ENCODE measurements around the gene ZMIZ1. TPM values are rescaled to one million over a fixed set of nuclear protein-coding genes. Genes with fewer than 3 reads are reported as not detected.

ZMIZ1 gene
- polyA plus RNA-seq, 1 donor from 2014 or later: 26.8 TPM

GRCh38 chr10:79188154-79188965, 119.6 kb downstream of the ZMIZ1 start:
- no peaks in the 10 kb centered on the region for H3F3A ChIP-seq (ENCODE audit: insufficient read depth, low read length, poor library complexity, severe bottlenecking)
- H3K4me3 ChIP-seq (ENCODE audit: low read length): no peak overlapping the region
- no peaks in the 10 kb centered on the region for H3K9me2 ChIP-seq (ENCODE audit: insufficient read depth, low read length)
- H3K9ac ChIP-seq (ENCODE audit: low read length): no peak overlapping the region
- H3K27ac ChIP-seq (ENCODE audit: low read length): no peak overlapping the region
- no peaks in the 10 kb centered on the region for H3K9me3 ChIP-seq (ENCODE audit: low read length)
- no peak for TF ChIP-seq EP300 (conservative IDR thresholded peaks at IDR 0.05; ENCODE audit: poor library complexity, severe bottlenecking)
- TF ChIP-seq MXI1 (conservative IDR thresholded peaks at IDR 0.05; ENCODE audit: poor library complexity, severe bottlenecking): no peak
- TF ChIP-seq, protein P1, sequence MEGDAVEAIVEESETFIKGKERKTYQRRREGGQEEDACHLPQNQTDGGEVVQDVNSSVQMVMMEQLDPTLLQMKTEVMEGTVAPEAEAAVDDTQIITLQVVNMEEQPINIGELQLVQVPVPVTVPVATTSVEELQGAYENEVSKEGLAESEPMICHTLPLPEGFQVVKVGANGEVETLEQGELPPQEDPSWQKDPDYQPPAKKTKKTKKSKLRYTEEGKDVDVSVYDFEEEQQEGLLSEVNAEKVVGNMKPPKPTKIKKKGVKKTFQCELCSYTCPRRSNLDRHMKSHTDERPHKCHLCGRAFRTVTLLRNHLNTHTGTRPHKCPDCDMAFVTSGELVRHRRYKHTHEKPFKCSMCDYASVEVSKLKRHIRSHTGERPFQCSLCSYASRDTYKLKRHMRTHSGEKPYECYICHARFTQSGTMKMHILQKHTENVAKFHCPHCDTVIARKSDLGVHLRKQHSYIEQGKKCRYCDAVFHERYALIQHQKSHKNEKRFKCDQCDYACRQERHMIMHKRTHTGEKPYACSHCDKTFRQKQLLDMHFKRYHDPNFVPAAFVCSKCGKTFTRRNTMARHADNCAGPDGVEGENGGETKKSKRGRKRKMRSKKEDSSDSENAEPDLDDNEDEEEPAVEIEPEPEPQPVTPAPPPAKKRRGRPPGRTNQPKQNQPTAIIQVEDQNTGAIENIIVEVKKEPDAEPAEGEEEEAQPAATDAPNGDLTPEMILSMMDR (IDR thresholded peaks at IDR 0.05; ENCODE audit: poor library complexity, severe bottlenecking): no peak
- no peak for TF ChIP-seq RAD21 (conservative IDR thresholded peaks at IDR 0.05)
- no peak for TF ChIP-seq TAF1 (IDR thresholded peaks at IDR 0.05; ENCODE audit: low read depth)
- no peak for TF ChIP-seq SMC3 (conservative IDR thresholded peaks at IDR 0.05; ENCODE audit: poor library complexity)
- no peak for TF ChIP-seq REST (IDR thresholded peaks at IDR 0.05; ENCODE audit: borderline replicate concordance)
- no peak for TF ChIP-seq EZH2 (IDR thresholded peaks at IDR 0.05; ENCODE audit: borderline replicate concordance, insufficient read depth, low read length, poor library complexity, severe bottlenecking)
- no peak for TF ChIP-seq POLR2AphosphoS5 (IDR thresholded peaks at IDR 0.05)
- no peak overlapping the region for H2AFZ ChIP-seq (ENCODE audit: low read depth, low read length)
- H3K79me2 ChIP-seq (replicated peaks; ENCODE audit: insufficient read depth, low read length): peaks cover 14% of the 10 kb centered on the region
- H4K20me1 ChIP-seq (ENCODE audit: insufficient read depth): no peaks in the 10 kb centered on the region
- H3K4me2 ChIP-seq (ENCODE audit: low read length): no peak overlapping the region
- H3K27me3 ChIP-seq (ENCODE audit: insufficient read depth, low read depth, low read length): no peaks in the 10 kb centered on the region
- H3K36me3 ChIP-seq (ENCODE audit: insufficient read depth, low read length): no peaks in the 10 kb centered on the region

DNA sequence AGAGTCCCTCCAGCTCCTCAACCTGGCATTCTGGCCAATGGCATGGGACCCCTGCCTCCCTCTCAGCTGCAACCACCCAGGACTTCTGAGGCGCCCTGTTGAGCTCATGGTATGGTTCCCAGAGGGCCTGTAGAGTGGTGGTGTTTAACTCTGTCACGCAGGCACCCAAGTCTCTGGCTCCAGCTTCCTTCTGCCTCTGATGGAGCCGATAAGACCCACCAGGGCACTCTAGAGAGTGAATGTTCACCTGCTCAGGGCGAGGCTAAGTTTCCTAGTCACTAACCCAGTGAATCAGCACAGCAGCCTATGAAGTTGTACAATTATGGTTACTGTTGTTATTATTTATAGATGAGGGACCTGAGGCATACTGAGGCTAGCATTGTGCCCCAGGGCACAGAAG, 120.4 kb downstream of the ZMIZ1 start:
- TF ChIP-seq EZH2 (IDR thresholded peaks at IDR 0.05; ENCODE audit: borderline replicate concordance, insufficient read depth, low read length, poor library complexity, severe bottlenecking) (no peak), SMC3 (conservative IDR thresholded peaks at IDR 0.05; ENCODE audit: poor library complexity) (no peak), RAD21 (conservative IDR thresholded peaks at IDR 0.05) (no peak), MXI1 (conservative IDR thresholded peaks at IDR 0.05; ENCODE audit: poor library complexity, severe bottlenecking) (no peak), TAF1 (IDR thresholded peaks at IDR 0.05; ENCODE audit: low read depth) (no peak), REST (IDR thresholded peaks at IDR 0.05; ENCODE audit: borderline replicate concordance) (no peak), POLR2AphosphoS5 (IDR thresholded peaks at IDR 0.05) (no peak), EP300 (conservative IDR thresholded peaks at IDR 0.05; ENCODE audit: poor library complexity, severe bottlenecking) (no peak)
- TF ChIP-seq, protein P1 (IDR thresholded peaks at IDR 0.05; ENCODE audit: poor library complexity, severe bottlenecking): no peak
- peaks cover 14% of the 10 kb centered on the region for H3K79me2 ChIP-seq (replicated peaks; ENCODE audit: insufficient read depth, low read length)
- no peak overlapping the region for H2AFZ ChIP-seq (ENCODE audit: low read depth, low read length)
- H3K27me3 ChIP-seq (ENCODE audit: insufficient read depth, low read depth, low read length): no peaks in the 10 kb centered on the region
- H3K4me3 ChIP-seq (ENCODE audit: low read length): no peak overlapping the region
- H3K9ac ChIP-seq (ENCODE audit: low read length): no peak overlapping the region
- no peak overlapping the region for H3K4me2 ChIP-seq (ENCODE audit: low read length)
- no peak overlapping the region for H3K27ac ChIP-seq (ENCODE audit: low read length)
- no peaks in the 10 kb centered on the region for H3F3A ChIP-seq (ENCODE audit: insufficient read depth, low read length, poor library complexity, severe bottlenecking)
- no peaks in the 10 kb centered on the region for H3K36me3 ChIP-seq (ENCODE audit: insufficient read depth, low read length)
- H3K9me3 ChIP-seq (ENCODE audit: low read length): no peaks in the 10 kb centered on the region
- no peaks in the 10 kb centered on the region for H4K20me1 ChIP-seq (ENCODE audit: insufficient read depth)
- no peaks in the 10 kb centered on the region for H3K9me2 ChIP-seq (ENCODE audit: insufficient read depth, low read length)
